Upper lobe of right lung (tissue), 1 donor: ENCODE results near the gene CEBPZOS. TPM values are rescaled to one million over a fixed set of nuclear protein-coding genes. Genes with fewer than 3 reads are reported as not detected.
A peak's percentile ranks its signal among the peaks of the same experiment; 100 is the strongest.

Source experiments
- ATAC-seq: fragments of 200-7000 bp; cut with Tn5 transposase; one replicate; pipeline ENCODE4 v1.9.1; 2020; ENCODE audit warnings: mild to moderate bottlenecking, moderate library complexity
- DNase-seq: peaks from one replicate; pipeline ENCODE4 v3.0.0-alpha.2; 2020
- H3K27ac ChIP-seq: fragments of 200-600 bp; one replicate; pipeline ENCODE4 v1.8.0; 2022
- H3K27me3 ChIP-seq: fragments of 200-600 bp; one replicate; pipeline ENCODE4 v1.8.0; 2022; ENCODE audit warnings: mild to moderate bottlenecking
- H3K36me3 ChIP-seq: fragments of 200-600 bp; one replicate; pipeline ENCODE4 v1.8.0; 2022
- H3K4me1 ChIP-seq: fragments of 200-600 bp; one replicate; pipeline ENCODE4 v1.8.0; 2022
- H3K4me3 ChIP-seq: fragments of 200-600 bp; one replicate; pipeline ENCODE4 v1.8.0; 2022; ENCODE audit warnings: mild to moderate bottlenecking
- H3K9me3 ChIP-seq: fragments of 200-600 bp; one replicate; pipeline ENCODE4 v1.8.0; 2022
- CTCF ChIP-seq: fragments of 200-600 bp; IDR thresholded peaks from one replicate; pipeline ENCODE4 v1.8.0; 2022; ENCODE audit warnings: antibody characterized with exemption
- intact Hi-C: fragments of 100-400 bp; cut with DNase I; formaldehyde crosslinking; loops from one replicate; pipeline ENCODE4 v1.11.0; 2022
- total RNA-seq: library from RNA; stranded (reverse); fragmentation: NEBNext Ultra II Directional; extraction: Animal tissue kit (Norgen Biotek cat#: 25700); gene quantifications from one replicate; pipeline ENCODE4 v1.2.1, GENCODE V29; 2021
- donor health status: DM: no; HTN: yes; CAD: no; lungs with severe emphysema.

The CEBPZOS gene
- total RNA-seq, 1 donor from 2014 or later, result 38.8 TPM

- Histone ChIP-seq H3K27me3 (no peaks in the 10 kb centered on the region), H3K4me1 (peaks cover 16% of the 10 kb centered on the region), H3K36me3 (peaks cover 6% of the 10 kb centered on the region), H3K27ac (peak overlapping the region; percentile 87), H3K9me3 (no peaks in the 10 kb centered on the region), H3K4me3 (peak overlapping the region; percentile 77)
- intact Hi-C loops, result no loop called here
- TF ChIP-seq CTCF, result no peak
- no peak for DNase-seq
- peak; percentile 70 for ATAC-seq
Measured at GRCh38 chr2:37156071-37156856, 40.0 kb upstream of the CEBPZOS start.

GRCh38 chr2:37156857-37157714 is 39.2 kb upstream of the CEBPZOS start, which contains the start of gene EIF2AK2:
EIF2AK2 (minus strand) TSS chr2:37156980; CDS start chr2:37147806, 9,174 bp downstream.
- Histone ChIP-seq H3K4me1 (peaks cover 16% of the 10 kb centered on the region), H3K4me3 (peak within 1 kb of the TSS; percentile 77), H3K9me3 (no peaks in the 10 kb centered on the region), H3K27ac (peak within 1 kb of the TSS; percentile 87), H3K27me3 (no peaks in the 10 kb centered on the region), H3K36me3 (peaks cover 6% of the 10 kb centered on the region)
- intact Hi-C loops, result no loop called here
- ATAC-seq, result peak; percentile 96
- DNase-seq, result peak; percentile 94
- TF ChIP-seq CTCF, result no peak

GRCh38 chr2:37164757-37165156 is 31.5 kb upstream of the CEBPZOS start:
- Histone ChIP-seq H3K4me3 (no peak overlapping the region), H3K27me3 (no peaks in the 10 kb centered on the region), H3K36me3 (no peaks in the 10 kb centered on the region), H3K27ac (no peak overlapping the region), H3K4me1 (no peaks in the 10 kb centered on the region), H3K9me3 (peaks cover 6% of the 10 kb centered on the region)
- DNase-seq, result no peak
- no peak for TF ChIP-seq CTCF
- intact Hi-C loops, result no loop called here
- ATAC-seq, result no peak

- no peak for DNase-seq
Measured at GRCh38 chr2:37167636-37168180, 28.6 kb upstream of the CEBPZOS start.

More at GRCh38 chr2:37167636-37168180, 28.6 kb upstream of the CEBPZOS start:
- H3K4me3 ChIP-seq, result no peak overlapping the region
- no peaks in the 10 kb centered on the region for H3K36me3 ChIP-seq
- H3K27me3 ChIP-seq, result no peaks in the 10 kb centered on the region
- no peak overlapping the region for H3K27ac ChIP-seq
- ATAC-seq, result no peak
- H3K9me3 ChIP-seq, result peaks cover 6% of the 10 kb centered on the region
- TF ChIP-seq CTCF, result no peak
- intact Hi-C loops, result no loop called here
- H3K4me1 ChIP-seq, result no peaks in the 10 kb centered on the region
